SK-N-SH (cell line): ENCODE measurements around the gene ASB5. TPM values are rescaled to one million over a fixed set of nuclear protein-coding genes. Genes with fewer than 3 reads are reported as not detected.
A peak's percentile ranks its signal among the peaks of the same experiment; 100 is the strongest.
"Not testable (repeated sequence)": the region's sequence is repeated elsewhere in the genome, so short reads cannot be mapped to it uniquely, and the experiment has no call there.

Source experiments
- CTCF ChIA-PET: fragments of 300-600, 350-600 bp; formaldehyde crosslinking; extraction: SDS; loops from one replicate; lab custom pipeline; 2021; lab: Yijun Ruan, JAX
- POLR2A ChIA-PET: fragments of 350-600 bp; sonication (Branson Sonifier 250); formaldehyde crosslinking; extraction: SDS; loops from one replicate; lab custom pipeline; 2020; ENCODE audit warnings: antibody characterized with exemption, inconsistent platforms; lab: Yijun Ruan, JAX
- DNase-seq: peaks from one replicate; pipeline ENCODE4 v3.0.0; 2012
- H2AFZ ChIP-seq: fragments of 200-600 bp; sonication (generic); 2 replicates; pipeline ENCODE4 v1.8.1; 2016; ENCODE audit warnings: antibody characterized with exemption, mild to moderate bottlenecking, low read depth
- H3F3A ChIP-seq: fragments of 200-600 bp; sonication (generic); replicated peaks from 2 replicates; pipeline ENCODE3; 2016; ENCODE audit warnings: antibody characterized with exemption, mild to moderate bottlenecking; ENCODE audit not compliant: insufficient read depth
- H3K27ac ChIP-seq, 2 experiments: fragments of 200-500 bp in 1 of 2; fragments of 200-600 bp in 1 of 2; sonication (Bioruptor generic) in 1 of 2; sonication (generic), shearing (Covaris generic) in 1 of 2; 2 replicates each; pipeline versions ENCODE4 v1.5.1 to v1.6.1; 2014 to 2016; ENCODE audit warnings: low read depth in 2 of 2, inconsistent platforms in 1 of 2, low read length in 1 of 2, mild to moderate bottlenecking in 1 of 2, mixed read lengths in 1 of 2
- H3K27me3 ChIP-seq: fragments of 200-600 bp; sonication (generic), shearing (Covaris generic); 2 replicates; pipeline ENCODE4 v1.6.1; 2016; ENCODE audit warnings: mixed run types; ENCODE audit not compliant: insufficient read depth
- H3K36me3 ChIP-seq, 2 experiments: fragments of 200-500 bp in 1 of 2; fragments of 200-600 bp in 1 of 2; sonication (Bioruptor generic) in 1 of 2; sonication (generic) in 1 of 2; replicated peaks in 1 of 2; 2 replicates each; pipeline versions ENCODE3 to v1.5.1; 2014 to 2016; ENCODE audit warnings: low read length in 1 of 2, mild to moderate bottlenecking in 1 of 2; ENCODE audit not compliant: insufficient read depth in 2 of 2, control insufficient read depth in 1 of 2
- H3K4me1 ChIP-seq, 2 experiments: fragments of 200-500 bp in 1 of 2; fragments of 200-600 bp in 1 of 2; sonication (Bioruptor generic) in 1 of 2; sonication (generic), shearing (Covaris generic) in 1 of 2; 2 replicates each; pipeline versions ENCODE4 v1.5.1 to v1.6.1; 2014 to 2016; ENCODE audit warnings: low read depth in 1 of 2, low read length in 1 of 2, mixed run types in 1 of 2; ENCODE audit not compliant: insufficient read depth in 2 of 2, control insufficient read depth in 1 of 2
- H3K4me2 ChIP-seq: fragments of 200-600 bp; sonication (generic), shearing (Covaris generic); 2 replicates; pipeline ENCODE4 v1.6.1; 2017; ENCODE audit warnings: mixed run types
- H3K4me3 ChIP-seq, 2 experiments: fragments of 200-500 bp in 1 of 2; fragments of 200-600 bp in 1 of 2; sonication (Bioruptor generic) in 1 of 2; sonication (generic), shearing (Covaris generic) in 1 of 2; 2 replicates each; pipeline versions ENCODE4 v1.5.1 to v1.8.1; 2014 to 2016; ENCODE audit warnings: low read depth in 2 of 2, inconsistent platforms in 1 of 2, low read length in 1 of 2, mild to moderate bottlenecking in 1 of 2, mixed read lengths in 1 of 2, moderate library complexity in 1 of 2
- H3K79me2 ChIP-seq: fragments of 200-600 bp; sonication (generic); 2 replicates; pipeline ENCODE4 v1.8.1; 2017; ENCODE audit warnings: mild to moderate bottlenecking; ENCODE audit not compliant: insufficient read depth
- H3K9ac ChIP-seq: fragments of 200-600 bp; sonication (generic); 2 replicates; pipeline ENCODE4 v1.6.1; 2017; ENCODE audit warnings: mixed run types
- H3K9me2 ChIP-seq: fragments of 200-600 bp; sonication (generic); 2 replicates; pipeline ENCODE4 v1.6.1; 2017; ENCODE audit warnings: mixed run types
- H3K9me3 ChIP-seq: fragments of 200-600 bp; sonication (generic); 2 replicates; pipeline ENCODE4 v1.6.1; 2017; ENCODE audit warnings: mixed run types, mild to moderate bottlenecking, moderate library complexity
- H4K20me1 ChIP-seq: fragments of 200-600 bp; sonication (generic); 2 replicates; pipeline ENCODE4 v1.6.1; 2017; ENCODE audit warnings: mild to moderate bottlenecking, mixed run types; ENCODE audit not compliant: insufficient read depth
- CTCF ChIP-seq: fragments of 200-600 bp; sonication (generic); IDR thresholded peaks from 2 replicates; pipeline ENCODE4 v1.6.1; 2017; ENCODE audit warnings: antibody characterized with exemption, mild to moderate bottlenecking, moderate library complexity
- ELF1 ChIP-seq: IDR thresholded peaks from 2 replicates; pipeline ENCODE4 v1.4.0; 2012
- NRF1 ChIP-seq: IDR thresholded peaks from 2 replicates; pipeline ENCODE4 v1.6.1; 2012; ENCODE audit warnings: low read depth, mild to moderate bottlenecking, low read length
- PBX3 ChIP-seq: IDR thresholded peaks from 2 replicates; pipeline ENCODE4; 2012
- RAD21 ChIP-seq: IDR thresholded peaks from 2 replicates; pipeline ENCODE4 v1.6.1; 2012; ENCODE audit warnings: mild to moderate bottlenecking, low read length
- RCOR1 ChIP-seq: fragments of 150-350 bp; IDR thresholded peaks from 2 replicates; pipeline ENCODE4 v1.6.1; 2017; ENCODE audit warnings: antibody characterized with exemption, low read length
- SMC3 ChIP-seq: IDR thresholded peaks from 2 replicates; pipeline ENCODE4 v1.6.1; 2012; ENCODE audit warnings: low read depth, low read length, improper control_type of control experiment
- TEAD4 ChIP-seq: IDR thresholded peaks from 2 replicates; pipeline ENCODE4 v1.4.0; 2012; ENCODE audit warnings: mild to moderate bottlenecking, borderline replicate concordance; ENCODE audit not compliant: insufficient read depth
- USF1 ChIP-seq: IDR thresholded peaks from 2 replicates; pipeline ENCODE4 v1.4.0; 2012; ENCODE audit warnings: low read depth, borderline replicate concordance
- USF2 ChIP-seq: fragments of 150-350 bp; IDR thresholded peaks from 2 replicates; pipeline ENCODE4 v1.6.1; 2017; ENCODE audit warnings: antibody characterized with exemption, low read length, low read depth, borderline replicate concordance
- WGBS: methylation state at CpG from one replicate; pipeline ENCODE4 v1.1.6; 2017; ENCODE audit warnings: low lambda C conversion rate; 5-methylcytosine and 5-hydroxymethylcytosine counted together
- polyA plus RNA-seq, 3 experiments: library from polyadenylated mRNA; depleted of rRNA; stranded (reverse); fragments of >200 nt; gene quantifications; 2 replicates each; pipeline ENCODE4 v1.2.3, GENCODE V29; 2012

Gene ASB5
- polyA plus RNA-seq, 1 of the 3 experiments (the other 2 are of a cell fraction): 0.13 TPM

- H3F3A ChIP-seq: peaks cover 5% of the 10 kb centered on the region
- TF ChIP-seq TEAD4 (no peak), USF1 (peak; percentile 53; the same call in 1 of the 2 replicates)
- TF ChIP-seq, all 33 proteins: peak for 1
- ChIA-PET CTCF (no interaction called here), POLR2A (no interaction called here)
- H3K36me3 ChIP-seq: no peaks in the 10 kb centered on the region
- H3K4me2 ChIP-seq: no peak overlapping the region
- H3K9ac ChIP-seq: no peak overlapping the region
- no peaks in the 10 kb centered on the region for H3K9me3 ChIP-seq
- H3K9me2 ChIP-seq: no peaks in the 10 kb centered on the region
- H2AFZ ChIP-seq: no peak overlapping the region
- H3K4me1 ChIP-seq: peaks cover 0 to 12% of the 10 kb centered on the region in 2 experiments; a peak in 1 of 4 replicates
- no peaks in the 10 kb centered on the region for H4K20me1 ChIP-seq
- no peak for DNase-seq
- H3K79me2 ChIP-seq: no peaks in the 10 kb centered on the region
- H3K4me3 ChIP-seq: no peak overlapping the region
- no peak overlapping the region for H3K27ac ChIP-seq
- H3K27me3 ChIP-seq: no peaks in the 10 kb centered on the region
These were observed 31.5 kb upstream of the ASB5 start for GRCh38 chr4:176300565-176300964.

- H3F3A ChIP-seq: peaks cover 5% of the 10 kb centered on the region
- H4K20me1 ChIP-seq: no peaks in the 10 kb centered on the region
- H3K4me1 ChIP-seq: peaks cover 0 to 12% of the 10 kb centered on the region in 2 experiments; a peak in 1 of 4 replicates
- H3K27ac ChIP-seq: no peak overlapping the region
- no peak overlapping the region for H3K9ac ChIP-seq
- POLR2A ChIA-PET: no interaction called here
- H3K9me2 ChIP-seq: no peaks in the 10 kb centered on the region
- no peaks in the 10 kb centered on the region for H3K79me2 ChIP-seq
- TF ChIP-seq ELF1 (no peak), USF2 (no peak), RAD21 (no peak), PBX3 (no peak), SMC3 (no peak), NRF1 (no peak), RCOR1 (no peak)
- H3K4me2 ChIP-seq: no peak overlapping the region
- no peaks in the 10 kb centered on the region for H3K36me3 ChIP-seq
- no peaks in the 10 kb centered on the region for H3K27me3 ChIP-seq
- no peak overlapping the region for H3K4me3 ChIP-seq
- H2AFZ ChIP-seq: no peak overlapping the region
- 89% methylated on average over 9 of the region's 9 CpGs for WGBS
- no peak for DNase-seq
- H3K9me3 ChIP-seq: no peaks in the 10 kb centered on the region
- CTCF ChIA-PET: no interaction called here
These were observed 31.0 kb upstream of the ASB5 start for GRCh38 chr4:176300036-176300435.

GRCh38 chr4:176298664-176299063 lies 29.6 kb upstream of the ASB5 start:
- Histone ChIP-seq H3K9ac (no peak overlapping the region), H3K4me2 (no peak overlapping the region), H4K20me1 (no peaks in the 10 kb centered on the region), H3K27me3 (no peaks in the 10 kb centered on the region), H3K79me2 (no peaks in the 10 kb centered on the region), H3K4me1 (peaks cover 0 to 12% of the 10 kb centered on the region in 2 experiments; a peak in 1 of 4 replicates), H3K9me2 (no peaks in the 10 kb centered on the region), H3K27ac (no peak overlapping the region), H3K36me3 (no peaks in the 10 kb centered on the region), H3F3A (peaks cover 5% of the 10 kb centered on the region), H3K9me3 (no peaks in the 10 kb centered on the region), H3K4me3 (no peak overlapping the region), H2AFZ (no peak overlapping the region)
- ChIA-PET POLR2A (no interaction called here), CTCF (no interaction called here)
- DNase-seq: no peak
- TF ChIP-seq SMC3 (no peak), CTCF (no peak), PBX3 (no peak)
- whole genome bisulfite sequencing: 97% methylated on average over 6 of the region's 6 CpGs

GRCh38 chr4:176295907-176296306 lies 26.9 kb upstream of the ASB5 start:
- H3K27me3 ChIP-seq, H3K27ac ChIP-seq, H2AFZ ChIP-seq, H3K4me2 ChIP-seq, POLR2A ChIA-PET, DNase-seq, CTCF ChIA-PET, H3K9me3 ChIP-seq, H3K9me2 ChIP-seq, H3K79me2 ChIP-seq, H3K36me3 ChIP-seq, H3K4me3 ChIP-seq, H4K20me1 ChIP-seq, H3F3A ChIP-seq, H3K9ac ChIP-seq, H3K4me1 ChIP-seq: not testable (repeated sequence)
- 91% methylated on average over 5 of the region's 5 CpGs for WGBS
